Measurements from ENCODE around the gene TKFC.

The TKFC gene

GRCh38 chr11:61315260-61315659, 17.8 kb upstream of the TKFC start:
- no peak for DNase-seq (ENCODE audit: low spot score)

- no peak for DNase-seq (ENCODE audit: low spot score)
Observed at GRCh38 chr11:61325649-61326414, 7.2 kb upstream of the TKFC start.

- DNase-seq (ENCODE audit: low spot score): no peak
Observed at GRCh38 chr11:61327669-61328071, 5.4 kb upstream of the TKFC start.

GRCh38 chr11:61328351-61328750, 4.7 kb upstream of the TKFC start:
- no peak for DNase-seq (ENCODE audit: low spot score)

GRCh38 chr11:61329871-61330270, 3.2 kb upstream of the TKFC start:
- DNase-seq (ENCODE audit: low spot score): no peak

GRCh38 chr11:61331651-61332050, 1.4 kb upstream of the TKFC start:
- no peak for DNase-seq (ENCODE audit: low spot score)

GRCh38 chr11:61332281-61332796, 689 bp upstream of the TKFC start:
- DNase-seq (ENCODE audit: low spot score): peak; percentile 35

GRCh38 chr11:61333550-61334433, 764 bp downstream of the TKFC start:
- no peak for DNase-seq (ENCODE audit: low spot score)

GRCh38 chr11:61334434-61335354, 1.7 kb downstream of the TKFC start:
- DNase-seq (ENCODE audit: low spot score): no peak

- DNase-seq (ENCODE audit: low spot score): no peak
Observed at GRCh38 chr11:61335355-61335710, 2.3 kb downstream of the TKFC start.

- peak; percentile 66 for DNase-seq (ENCODE audit: low spot score)
Observed at GRCh38 chr11:61336171-61336935, 3.3 kb downstream of the TKFC start.

GRCh38 chr11:61337706-61338470, 4.9 kb downstream of the TKFC start:
- DNase-seq (ENCODE audit: low spot score): no peak

- no peak for DNase-seq (ENCODE audit: low spot score)
Observed at GRCh38 chr11:61338783-61339489, 5.9 kb downstream of the TKFC start.

- DNase-seq (ENCODE audit: low spot score): no peak
Observed at GRCh38 chr11:61339490-61339878, 6.5 kb downstream of the TKFC start.

GRCh38 chr11:61340979-61341378, 8.0 kb downstream of the TKFC start:
- no peak for DNase-seq (ENCODE audit: low spot score)

GRCh38 chr11:61341706-61342105, 8.7 kb downstream of the TKFC start:
- DNase-seq (ENCODE audit: low spot score): no peak

GRCh38 chr11:61342207-61342803, 9.3 kb downstream of the TKFC start:
- DNase-seq (ENCODE audit: low spot score): no peak

GRCh38 chr11:61343792-61344745, 11.0 kb downstream of the TKFC start:
- DNase-seq (ENCODE audit: low spot score): no peak
